ENCODE data around the gene PTH. TPM values are rescaled to one million over a fixed set of nuclear protein-coding genes. Genes with fewer than 3 reads are reported as not detected.
A peak's percentile ranks its signal among the peaks of the same experiment; 100 is the strongest.

The PTH gene
- total RNA-seq, 1 donor from 2014 or later = not detected

DNA sequence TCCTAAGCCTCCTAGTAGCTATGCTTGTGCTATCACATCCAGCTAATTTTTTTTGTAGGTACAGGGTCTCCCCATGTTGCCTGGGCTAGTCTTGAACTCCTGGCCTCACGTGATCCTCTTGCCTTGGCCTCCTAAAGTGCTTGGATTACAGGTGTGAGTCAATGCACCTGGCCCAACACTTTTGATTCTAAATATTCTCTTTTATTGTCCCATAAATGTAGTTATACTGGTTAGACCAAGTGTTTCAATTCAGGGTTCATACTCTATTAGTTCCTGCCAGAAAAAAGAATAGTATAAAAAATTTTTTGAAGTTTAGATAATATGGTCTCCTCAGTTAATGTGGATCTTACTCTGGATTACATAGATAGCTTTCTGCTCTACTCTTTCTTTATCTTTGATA, 6.7 kb upstream of the PTH start:
- no peak for FAIRE-seq
- peaks cover under 1% of the 10 kb centered on the region for H3K27me3 Mint-ChIP-seq (ENCODE audit: low read depth, unreplicated experiment)
- H3K9me3 ChIP-seq (ENCODE audit: insufficient read depth, low read depth, low read length) = no peaks in the 10 kb centered on the region

DNA sequence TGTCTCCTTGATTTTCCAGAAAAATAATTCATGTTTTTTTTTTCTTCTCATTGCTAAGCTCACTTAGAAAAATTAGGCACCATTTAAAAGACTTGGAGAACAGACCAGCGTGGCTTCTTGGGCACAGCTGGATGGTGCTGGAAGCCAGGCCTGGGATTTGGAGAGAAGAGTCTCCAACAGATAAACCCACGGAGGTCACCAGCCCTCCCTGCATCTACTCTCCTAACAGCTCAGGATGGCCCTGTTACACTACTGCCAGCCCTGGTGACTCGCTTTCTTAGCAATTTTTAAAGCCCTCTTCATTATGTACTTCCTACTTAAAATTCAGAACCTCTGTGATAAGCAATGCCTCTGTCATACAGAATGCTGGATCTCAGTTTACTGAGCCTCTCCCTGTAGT, 1.7 kb downstream of the PTH start:
- FAIRE-seq (no peak), DNase-seq (ENCODE audit: low read depth) (no peak)
- no peaks in the 10 kb centered on the region for H3K36me3 Mint-ChIP-seq (ENCODE audit: low read depth, unreplicated experiment)
- Histone ChIP-seq H3K4me2 (ENCODE audit: low read length) (no peak overlapping the region), H3K79me2 (ENCODE audit: insufficient read depth, low read length) (no peaks in the 10 kb centered on the region), H3K4me3 (ENCODE audit: insufficient read depth, low read depth, low read length) (no peak overlapping the region), H2AFZ (ENCODE audit: low read depth, low read length) (no peak overlapping the region), H3K4me1 (ENCODE audit: insufficient read depth, low read length) (no peaks in the 10 kb centered on the region), H3K9me3 (ENCODE audit: insufficient read depth, low read depth, low read length) (no peaks in the 10 kb centered on the region), H3K27ac (ENCODE audit: low read depth, low read length) (no peak overlapping the region), H3K27me3 (ENCODE audit: insufficient read depth, low read length) (peaks cover 3% of the 10 kb centered on the region), H3K36me3 (ENCODE audit: insufficient read depth, low read length) (no peaks in the 10 kb centered on the region), H3K9ac (ENCODE audit: low read length) (no peak overlapping the region), H4K20me1 (ENCODE audit: insufficient read depth, low read length) (no peaks in the 10 kb centered on the region)
- H3K9me3 Mint-ChIP-seq (ENCODE audit: unreplicated experiment) = no peaks in the 10 kb centered on the region
- H3K4me1 Mint-ChIP-seq (ENCODE audit: low read depth, unreplicated experiment) = peaks cover 2% of the 10 kb centered on the region
- H3K4me3 Mint-ChIP-seq (ENCODE audit: unreplicated experiment) = no peak overlapping the region
- H3K27ac Mint-ChIP-seq (ENCODE audit: unreplicated experiment) = no peak overlapping the region
- peaks cover 7% of the 10 kb centered on the region for H3K27me3 Mint-ChIP-seq (ENCODE audit: low read depth, unreplicated experiment)
- no peak for TF ChIP-seq EZH2 (IDR thresholded peaks at IDR 0.05; ENCODE audit: insufficient read depth, low read length)
- TF ChIP-seq, protein P1, sequence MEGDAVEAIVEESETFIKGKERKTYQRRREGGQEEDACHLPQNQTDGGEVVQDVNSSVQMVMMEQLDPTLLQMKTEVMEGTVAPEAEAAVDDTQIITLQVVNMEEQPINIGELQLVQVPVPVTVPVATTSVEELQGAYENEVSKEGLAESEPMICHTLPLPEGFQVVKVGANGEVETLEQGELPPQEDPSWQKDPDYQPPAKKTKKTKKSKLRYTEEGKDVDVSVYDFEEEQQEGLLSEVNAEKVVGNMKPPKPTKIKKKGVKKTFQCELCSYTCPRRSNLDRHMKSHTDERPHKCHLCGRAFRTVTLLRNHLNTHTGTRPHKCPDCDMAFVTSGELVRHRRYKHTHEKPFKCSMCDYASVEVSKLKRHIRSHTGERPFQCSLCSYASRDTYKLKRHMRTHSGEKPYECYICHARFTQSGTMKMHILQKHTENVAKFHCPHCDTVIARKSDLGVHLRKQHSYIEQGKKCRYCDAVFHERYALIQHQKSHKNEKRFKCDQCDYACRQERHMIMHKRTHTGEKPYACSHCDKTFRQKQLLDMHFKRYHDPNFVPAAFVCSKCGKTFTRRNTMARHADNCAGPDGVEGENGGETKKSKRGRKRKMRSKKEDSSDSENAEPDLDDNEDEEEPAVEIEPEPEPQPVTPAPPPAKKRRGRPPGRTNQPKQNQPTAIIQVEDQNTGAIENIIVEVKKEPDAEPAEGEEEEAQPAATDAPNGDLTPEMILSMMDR (IDR thresholded peaks at IDR 0.05; ENCODE audit: insufficient read depth, low read depth, low read length) = no peak

More for the DNA sequence above, 6.7 kb upstream of the PTH start:
- H2AFZ ChIP-seq (ENCODE audit: low read depth, low read length) = no peak overlapping the region
- H3K27me3 ChIP-seq (ENCODE audit: insufficient read depth, low read length) = no peaks in the 10 kb centered on the region
- no peaks in the 10 kb centered on the region for H3K79me2 ChIP-seq (ENCODE audit: insufficient read depth, low read length)
- H3K4me1 ChIP-seq (ENCODE audit: insufficient read depth, low read length) = no peaks in the 10 kb centered on the region
- H3K36me3 Mint-ChIP-seq (ENCODE audit: low read depth, unreplicated experiment) = no peaks in the 10 kb centered on the region
- H3K4me1 Mint-ChIP-seq (ENCODE audit: low read depth, unreplicated experiment) = no peaks in the 10 kb centered on the region
- H3K4me3 Mint-ChIP-seq (ENCODE audit: unreplicated experiment) = no peak overlapping the region
- H3K4me2 ChIP-seq (ENCODE audit: low read length) = no peak overlapping the region
- no peaks in the 10 kb centered on the region for H3K9me3 Mint-ChIP-seq (ENCODE audit: unreplicated experiment)
- H3K9ac ChIP-seq (ENCODE audit: low read length) = no peak overlapping the region
- H3K27ac ChIP-seq (ENCODE audit: low read depth, low read length) = no peak overlapping the region
- no peak for TF ChIP-seq EZH2 (IDR thresholded peaks at IDR 0.05; ENCODE audit: insufficient read depth, low read length)
- TF ChIP-seq, protein P1 (IDR thresholded peaks at IDR 0.05; ENCODE audit: insufficient read depth, low read depth, low read length) = no peak
- H3K27ac Mint-ChIP-seq (ENCODE audit: unreplicated experiment) = no peak overlapping the region
- H4K20me1 ChIP-seq (ENCODE audit: insufficient read depth, low read length) = no peaks in the 10 kb centered on the region
- DNase-seq (ENCODE audit: low read depth) = no peak
- H3K36me3 ChIP-seq (ENCODE audit: insufficient read depth, low read length) = no peaks in the 10 kb centered on the region
- no peak overlapping the region for H3K4me3 ChIP-seq (ENCODE audit: insufficient read depth, low read depth, low read length)

DNA sequence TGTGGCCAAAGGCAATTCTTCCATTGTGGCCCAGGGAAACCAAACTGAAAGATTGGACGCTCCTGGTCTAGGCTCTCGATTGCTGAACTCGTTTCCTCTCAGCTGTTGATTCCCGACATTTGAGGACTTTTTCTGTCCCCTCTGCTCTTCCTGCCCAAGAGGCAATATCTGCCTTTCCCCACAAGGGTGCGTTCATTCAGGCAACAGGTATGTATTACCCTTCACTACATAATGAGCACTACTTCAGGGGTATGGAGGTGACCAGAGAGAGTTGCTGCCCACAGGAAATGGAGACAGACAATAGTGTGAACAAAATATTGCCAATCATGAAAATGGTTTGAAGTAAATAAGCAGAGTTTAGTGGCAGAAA, 8.2 kb downstream of the PTH start:
- Histone ChIP-seq H4K20me1 (ENCODE audit: insufficient read depth, low read length) (no peaks in the 10 kb centered on the region), H3K4me3 (ENCODE audit: insufficient read depth, low read depth, low read length) (no peak overlapping the region), H3K9me3 (ENCODE audit: insufficient read depth, low read depth, low read length) (no peaks in the 10 kb centered on the region), H3K79me2 (ENCODE audit: insufficient read depth, low read length) (no peaks in the 10 kb centered on the region), H3K27me3 (ENCODE audit: insufficient read depth, low read length) (peaks cover 3% of the 10 kb centered on the region), H3K27ac (ENCODE audit: low read depth, low read length) (no peak overlapping the region), H2AFZ (ENCODE audit: low read depth, low read length) (peak overlapping the region; percentile 52), H3K9ac (ENCODE audit: low read length) (no peak overlapping the region), H3K4me2 (ENCODE audit: low read length) (peak overlapping the region; percentile 36), H3K36me3 (ENCODE audit: insufficient read depth, low read length) (no peaks in the 10 kb centered on the region), H3K4me1 (ENCODE audit: insufficient read depth, low read length) (no peaks in the 10 kb centered on the region)
- Mint-ChIP-seq H3K9me3 (ENCODE audit: unreplicated experiment) (peaks cover 10% of the 10 kb centered on the region), H3K4me3 (ENCODE audit: unreplicated experiment) (no peak overlapping the region), H3K27me3 (ENCODE audit: low read depth, unreplicated experiment) (peaks cover under 1% of the 10 kb centered on the region), H3K27ac (ENCODE audit: unreplicated experiment) (no peak overlapping the region), H3K4me1 (ENCODE audit: low read depth, unreplicated experiment) (no peaks in the 10 kb centered on the region), H3K36me3 (ENCODE audit: low read depth, unreplicated experiment) (no peaks in the 10 kb centered on the region)
- TF ChIP-seq, protein P1 (IDR thresholded peaks at IDR 0.05; ENCODE audit: insufficient read depth, low read depth, low read length) = no peak
- TF ChIP-seq EZH2 (IDR thresholded peaks at IDR 0.05; ENCODE audit: insufficient read depth, low read length) = no peak
- FAIRE-seq = no peak
- no peak for DNase-seq (ENCODE audit: low read depth)

Measured in astrocyte (in vitro differentiated cells and primary cell).